Retina (tissue), 1 donor: ENCODE measurements around the gene PLEK.
A peak's percentile ranks its signal among the peaks of the same experiment; 100 is the strongest.
"Not testable (repeated sequence)": the region's sequence is repeated elsewhere in the genome, so short reads cannot be mapped to it uniquely, and the experiment has no call there.

Source experiments
- DNase-seq: peaks from one replicate; pipeline ENCODE4 v3.0.0-alpha.2; 2016

The PLEK gene

DNA sequence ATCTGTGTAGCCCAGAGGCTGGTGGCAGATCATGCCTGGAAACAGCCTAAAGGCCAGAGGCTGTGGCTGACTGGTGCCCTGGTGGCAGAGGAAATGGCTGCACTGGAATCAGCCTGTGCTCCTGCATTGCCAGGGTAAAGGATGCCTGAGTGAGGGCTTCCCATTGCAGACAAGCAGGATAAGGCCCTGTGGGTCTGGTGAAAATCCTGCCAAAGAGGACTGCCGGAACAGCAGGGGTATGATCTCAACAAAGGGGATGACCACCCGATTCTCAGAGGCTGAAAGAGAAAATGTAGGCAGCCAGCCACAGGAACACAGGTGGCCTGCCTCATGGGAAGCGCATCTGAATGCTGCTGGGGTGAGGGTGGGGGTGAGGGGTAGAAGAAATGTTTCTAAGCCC, 53.8 kb downstream of the PLEK start:
- DNase-seq = no peak

DNA sequence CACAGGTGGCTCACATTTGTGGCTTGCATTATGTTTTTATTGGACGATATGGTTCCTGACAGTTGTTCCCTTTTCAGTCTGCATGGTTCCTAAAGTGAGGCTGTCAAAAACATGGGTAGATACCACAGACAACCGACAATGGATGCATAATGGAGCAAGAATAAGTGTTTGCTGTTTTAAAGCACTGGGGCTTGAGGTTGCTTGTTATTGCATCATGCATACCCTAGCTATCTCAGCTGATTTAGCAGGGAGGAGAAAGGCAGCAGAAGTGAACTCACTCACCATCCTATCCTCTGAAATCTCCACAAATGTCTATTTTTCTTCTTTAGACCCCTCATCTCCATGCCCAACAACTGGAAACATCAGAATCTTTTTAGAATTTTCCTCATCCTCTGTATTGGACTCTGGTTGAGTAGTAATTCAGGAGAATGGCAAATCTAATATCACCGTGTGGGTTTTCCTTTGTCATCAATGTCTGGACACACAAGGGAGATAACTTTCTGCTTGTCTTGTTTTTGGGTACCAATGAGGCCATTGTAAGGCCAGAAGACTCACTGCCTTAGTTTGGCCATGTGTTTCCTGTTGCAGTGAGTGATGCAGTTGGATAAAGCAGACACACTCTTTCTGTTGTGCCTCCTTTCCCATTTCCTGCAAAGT, 55.3 kb downstream of the PLEK start:
- no peak for DNase-seq

DNA sequence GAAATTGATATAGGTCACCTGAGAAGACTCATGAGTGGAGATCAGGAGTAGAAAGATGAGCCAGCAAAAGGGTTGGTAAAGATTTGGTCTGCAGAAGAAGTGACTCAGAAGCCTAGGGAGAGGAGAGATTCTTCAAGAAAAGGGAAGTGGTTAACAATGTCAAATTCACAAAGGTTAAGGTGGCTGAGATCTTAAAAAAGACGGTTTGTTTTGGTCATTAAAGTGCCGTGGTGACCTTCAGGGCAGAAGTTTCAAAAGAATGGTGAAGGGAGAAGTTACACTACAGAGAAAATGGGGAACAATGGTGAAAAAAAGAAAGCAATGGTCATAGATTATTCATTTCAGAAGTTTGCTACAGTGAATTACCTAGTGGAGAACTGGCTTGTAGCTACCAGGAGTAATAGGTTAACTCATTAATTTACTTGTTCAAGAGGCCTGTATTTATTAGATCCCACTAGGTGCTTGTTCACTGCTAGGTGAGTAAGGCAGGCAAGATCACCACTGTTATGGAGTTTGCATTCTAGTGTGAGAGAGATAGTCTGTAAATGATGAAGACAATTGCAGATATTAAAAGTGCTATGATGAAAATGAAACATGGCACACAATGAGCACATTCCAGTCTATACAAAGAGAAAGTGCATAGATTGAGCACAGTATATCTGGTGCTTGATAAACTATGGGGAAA, 59.0 kb downstream of the PLEK start:
- DNase-seq = no peak

DNA sequence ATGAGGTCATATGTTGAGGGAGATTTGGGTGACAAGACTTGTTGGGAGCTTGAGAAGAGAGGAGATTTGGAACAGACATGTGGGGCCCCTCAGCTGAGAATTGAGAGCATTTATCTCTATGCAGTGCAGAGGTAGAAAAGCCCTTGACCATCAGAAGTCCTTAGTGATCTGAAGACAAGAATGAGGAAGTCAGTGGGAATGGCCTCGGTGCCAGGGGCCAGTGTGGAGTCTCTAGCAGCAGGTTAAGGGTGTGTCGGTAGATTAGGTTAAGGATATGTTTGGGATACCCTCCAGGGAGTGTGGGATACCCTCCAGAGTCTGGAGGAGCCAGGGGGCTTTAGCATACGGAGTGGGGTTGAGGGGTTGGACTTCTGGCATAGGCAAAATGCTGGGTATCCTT, 60.4 kb downstream of the PLEK start:
- DNase-seq = no peak

DNA sequence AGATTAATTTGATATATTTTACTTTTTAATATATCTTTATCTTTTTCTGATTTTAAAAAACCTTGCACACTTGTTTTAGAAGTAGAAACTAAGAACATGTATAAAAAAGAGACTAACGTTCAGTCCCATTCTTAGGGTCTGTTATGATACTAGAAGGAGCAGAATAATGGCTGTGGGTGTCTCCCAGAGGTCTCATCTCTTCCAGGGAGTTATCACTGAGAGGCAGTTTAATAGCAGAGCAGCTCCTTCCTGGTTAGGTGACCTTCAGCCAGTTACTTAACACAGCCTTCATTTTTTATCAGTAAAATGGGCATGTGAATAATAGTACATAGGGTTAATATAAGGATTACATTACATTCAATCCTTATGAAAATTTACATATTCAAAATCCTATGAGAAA, 61.4 kb downstream of the PLEK start:
- no peak for DNase-seq

DNA sequence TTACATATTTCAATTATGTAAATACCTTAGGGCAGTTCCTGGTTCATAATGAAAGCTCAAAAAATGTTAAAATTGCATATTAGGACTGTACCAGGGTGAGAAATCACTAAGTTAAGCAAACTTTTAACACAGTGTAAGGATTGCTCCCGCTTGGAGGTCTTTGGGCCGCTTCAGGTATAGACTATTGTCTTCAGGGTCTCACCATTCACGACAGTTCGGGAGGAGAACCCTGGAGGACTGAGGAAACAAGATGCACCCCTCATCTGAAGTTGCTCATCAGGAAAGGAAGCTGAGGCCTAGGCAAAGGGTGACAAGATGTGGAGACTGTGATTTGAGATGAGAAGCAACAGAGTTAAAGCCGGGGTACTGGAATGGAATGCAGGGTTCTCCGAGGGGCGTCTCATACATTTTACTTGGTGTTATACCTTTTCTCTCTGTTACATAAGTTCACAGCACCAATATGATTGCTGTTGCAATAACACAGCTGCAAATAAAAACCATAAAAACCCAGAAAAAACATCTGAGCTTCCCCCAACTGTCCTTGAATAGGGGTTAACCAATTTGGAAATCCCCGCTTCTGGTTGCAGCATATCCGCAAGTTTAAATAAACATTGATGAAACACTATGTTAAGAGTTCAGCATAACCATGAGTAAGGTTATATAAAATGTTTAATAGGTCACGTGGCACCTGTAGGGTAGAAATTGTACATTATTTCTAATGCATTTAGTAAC, 61.9 kb downstream of the PLEK start:
- DNase-seq = no peak

DNA sequence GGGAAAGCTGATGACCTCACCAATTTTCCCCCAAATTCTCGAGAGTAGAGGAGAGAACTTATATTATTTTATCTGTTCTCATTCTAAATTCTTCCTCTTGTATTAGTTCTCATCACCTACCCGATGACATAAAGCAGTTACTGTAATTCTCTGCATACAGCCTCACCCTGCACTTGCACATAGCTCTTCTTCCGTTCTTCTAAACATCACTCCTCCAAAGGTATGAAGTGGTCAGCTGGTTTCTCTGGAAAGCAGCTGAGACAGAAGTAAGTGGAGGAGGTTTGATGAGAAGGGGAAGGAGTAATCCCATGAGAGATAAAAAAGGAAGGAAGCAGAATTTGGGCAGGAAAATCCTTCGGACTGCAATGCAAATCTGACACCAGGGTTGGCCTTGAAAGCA, 63.0 kb downstream of the PLEK start:
- DNase-seq = no peak

DNA sequence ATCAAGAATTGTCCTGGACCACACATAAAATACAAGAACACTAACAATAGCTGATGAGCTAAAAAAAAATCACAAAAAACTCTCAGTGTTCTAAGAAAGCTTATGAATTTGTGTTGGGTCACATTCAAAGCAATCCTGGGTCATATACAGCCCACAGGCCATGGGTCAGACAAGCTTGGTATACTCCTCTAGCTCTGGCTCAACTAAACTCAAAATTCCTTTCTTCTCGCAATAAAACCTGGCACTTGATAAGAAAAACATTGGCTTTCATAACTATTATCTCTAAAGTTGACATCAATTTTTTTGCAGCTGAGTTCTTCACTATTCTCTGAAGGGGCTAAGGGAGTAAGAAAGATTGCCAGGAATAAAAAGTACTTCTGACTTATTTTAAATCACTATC, 63.7 kb downstream of the PLEK start:
- DNase-seq = no peak

DNA sequence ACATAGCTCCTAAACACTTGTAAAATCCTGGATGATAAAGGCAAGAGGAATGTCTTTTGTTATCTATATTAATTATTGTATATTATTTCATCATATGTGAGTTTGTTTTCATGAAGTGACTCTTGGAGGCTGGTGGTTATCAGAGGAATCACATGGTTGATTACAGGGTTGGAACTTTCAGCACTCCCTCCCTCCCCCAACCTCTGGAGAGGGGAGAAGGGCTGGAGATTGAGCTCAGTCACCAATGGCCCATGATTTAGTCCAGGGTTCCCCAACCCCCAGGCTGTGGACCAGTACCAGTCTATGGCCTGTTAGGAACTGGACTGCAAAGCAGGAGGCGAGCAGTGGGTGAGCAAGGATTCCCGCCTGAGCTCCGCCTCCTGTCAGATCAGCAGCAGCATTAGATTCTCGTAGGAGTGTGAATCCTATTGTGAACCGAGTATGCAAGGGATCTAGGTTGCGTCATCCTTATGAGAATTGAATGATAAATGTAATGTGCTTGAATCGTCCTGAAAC, 64.3 kb downstream of the PLEK start:
- no peak for DNase-seq

DNA sequence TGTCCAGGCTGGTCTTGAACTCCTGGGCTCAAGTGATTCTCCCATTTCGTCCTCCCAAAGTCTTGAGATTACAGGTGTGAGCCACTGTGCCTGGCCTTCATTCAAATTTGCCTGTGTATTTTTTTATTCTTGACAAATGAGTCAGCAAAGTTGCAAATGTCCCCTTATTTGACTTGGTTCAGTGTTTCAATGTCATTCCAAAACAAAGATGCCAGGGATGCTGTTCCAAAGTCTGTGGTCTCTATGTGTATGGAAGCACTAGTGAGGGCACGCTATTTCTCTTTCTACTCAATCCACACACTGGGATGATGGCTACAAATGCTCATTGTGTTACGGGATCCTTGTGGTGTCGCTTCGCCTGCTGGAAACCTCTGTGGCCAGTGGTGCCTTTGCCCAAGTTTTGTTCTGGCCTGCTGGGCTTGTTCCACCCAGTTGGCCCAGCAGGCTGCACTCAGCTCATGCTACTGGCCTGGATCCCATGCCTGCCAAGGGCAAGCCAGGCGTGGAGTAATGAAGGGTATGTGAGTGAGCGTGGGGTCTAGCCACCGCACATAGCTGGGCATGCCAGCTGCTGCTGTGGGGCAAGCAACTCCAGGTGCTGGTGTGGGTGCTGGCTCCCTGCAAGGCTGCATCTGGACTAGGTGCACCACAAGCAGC, 66.4 kb downstream of the PLEK start:
- DNase-seq = no peak

DNA sequence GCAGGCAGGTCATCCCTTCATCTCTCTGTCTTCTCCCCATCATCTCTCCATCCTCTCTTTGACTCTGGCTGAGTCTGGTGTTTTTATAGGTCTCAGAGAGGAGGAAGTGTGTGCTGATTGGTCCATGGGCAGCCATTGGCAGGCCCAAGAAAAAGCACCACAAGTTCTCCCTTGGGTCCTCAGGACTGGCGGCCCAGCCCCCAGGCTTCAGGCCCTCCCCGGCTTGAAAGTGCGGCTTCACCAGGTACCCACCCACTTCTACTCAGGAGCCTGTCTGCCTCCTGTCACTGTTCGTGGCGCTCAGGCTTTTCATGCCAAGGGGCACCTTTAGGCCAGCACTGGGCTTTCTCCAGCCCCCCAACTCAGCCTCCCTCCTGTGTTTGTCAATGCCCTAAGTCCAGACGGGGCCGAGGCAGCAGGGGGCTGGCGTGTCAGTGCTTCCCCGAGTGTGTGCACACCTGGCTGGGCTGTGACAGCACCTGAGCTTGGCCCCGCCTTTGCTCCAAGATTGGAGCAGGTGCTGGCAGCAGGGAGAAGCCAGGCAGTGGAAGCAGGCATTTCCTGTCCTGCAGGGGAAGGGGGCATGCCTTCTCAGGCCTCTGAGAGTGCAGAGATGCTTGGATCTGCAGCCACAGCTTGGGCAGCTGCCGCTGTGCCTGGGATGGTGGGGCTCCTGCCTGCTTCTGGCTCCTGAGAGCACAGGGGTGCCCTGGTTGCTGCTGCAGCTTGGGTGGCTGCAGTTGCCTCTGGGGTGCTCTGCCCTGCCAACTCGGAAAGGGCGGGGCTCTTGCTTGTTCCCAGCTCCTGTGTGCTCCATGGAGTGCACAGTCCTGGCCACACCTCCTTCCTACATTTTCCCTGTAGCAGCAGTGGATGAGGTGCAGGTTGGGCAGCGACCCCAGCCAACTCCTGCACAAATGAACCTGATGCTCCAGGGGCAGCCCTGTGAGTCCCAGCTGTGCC, 67.9 kb downstream of the PLEK start:
- DNase-seq = no peak

DNA sequence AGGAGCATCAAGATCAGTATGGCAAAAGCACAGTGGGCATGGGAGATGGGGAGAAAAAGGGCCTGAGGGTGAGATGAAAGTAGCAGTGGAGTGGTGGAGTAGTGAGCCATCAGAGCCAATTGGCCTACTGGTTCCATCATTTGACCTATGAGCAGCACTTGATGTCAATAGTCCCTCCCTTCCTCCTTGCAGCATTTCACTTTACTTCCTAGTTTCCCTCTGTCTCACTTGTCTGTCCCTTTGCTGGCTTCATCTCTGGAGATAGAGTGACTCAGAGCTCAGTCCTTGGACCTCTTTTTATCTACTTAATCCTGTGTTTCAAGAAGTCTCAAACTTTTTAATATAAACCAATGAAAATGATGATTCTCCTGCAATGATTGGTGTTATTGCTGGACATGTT, 69.9 kb downstream of the PLEK start:
- DNase-seq = no peak

DNA sequence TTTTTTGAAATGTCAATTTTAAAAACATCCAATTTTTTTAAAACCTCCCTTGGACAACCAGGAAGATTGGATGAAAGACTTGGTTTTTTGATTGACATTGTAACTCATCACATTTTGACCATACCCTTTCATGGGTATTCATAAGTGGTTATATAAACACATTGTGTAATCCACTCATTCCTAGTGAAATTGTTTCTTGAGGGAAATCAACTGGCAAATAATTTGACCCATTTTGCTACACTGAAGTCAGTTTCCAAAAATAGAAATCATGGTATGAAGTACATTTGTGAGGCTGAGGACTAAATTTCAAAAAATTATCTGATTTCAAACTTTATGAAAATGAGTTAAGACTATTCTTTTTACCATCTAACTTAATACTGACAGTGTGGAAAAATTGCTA, 70.5 kb downstream of the PLEK start:
- DNase-seq = no peak

DNA sequence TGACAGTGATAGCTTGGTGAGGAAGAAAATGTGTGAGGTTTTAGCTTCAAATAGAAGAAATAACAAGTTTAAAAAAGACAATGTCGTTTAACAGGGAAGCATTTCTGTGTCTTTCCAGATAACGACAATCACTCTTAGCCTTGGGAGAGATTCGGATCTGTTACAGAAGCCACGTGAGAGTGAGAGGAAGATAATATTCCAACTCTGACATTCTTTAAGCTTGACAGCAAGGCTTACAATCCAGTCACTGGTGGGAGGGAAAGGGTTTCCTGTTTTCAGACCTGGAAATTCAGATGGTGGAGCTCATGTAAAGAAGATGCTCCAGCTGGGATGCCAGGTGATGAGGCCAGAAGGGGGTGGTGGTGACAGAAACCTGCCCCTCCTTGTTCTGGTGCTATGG, 71.2 kb downstream of the PLEK start:
- DNase-seq = no peak

DNA sequence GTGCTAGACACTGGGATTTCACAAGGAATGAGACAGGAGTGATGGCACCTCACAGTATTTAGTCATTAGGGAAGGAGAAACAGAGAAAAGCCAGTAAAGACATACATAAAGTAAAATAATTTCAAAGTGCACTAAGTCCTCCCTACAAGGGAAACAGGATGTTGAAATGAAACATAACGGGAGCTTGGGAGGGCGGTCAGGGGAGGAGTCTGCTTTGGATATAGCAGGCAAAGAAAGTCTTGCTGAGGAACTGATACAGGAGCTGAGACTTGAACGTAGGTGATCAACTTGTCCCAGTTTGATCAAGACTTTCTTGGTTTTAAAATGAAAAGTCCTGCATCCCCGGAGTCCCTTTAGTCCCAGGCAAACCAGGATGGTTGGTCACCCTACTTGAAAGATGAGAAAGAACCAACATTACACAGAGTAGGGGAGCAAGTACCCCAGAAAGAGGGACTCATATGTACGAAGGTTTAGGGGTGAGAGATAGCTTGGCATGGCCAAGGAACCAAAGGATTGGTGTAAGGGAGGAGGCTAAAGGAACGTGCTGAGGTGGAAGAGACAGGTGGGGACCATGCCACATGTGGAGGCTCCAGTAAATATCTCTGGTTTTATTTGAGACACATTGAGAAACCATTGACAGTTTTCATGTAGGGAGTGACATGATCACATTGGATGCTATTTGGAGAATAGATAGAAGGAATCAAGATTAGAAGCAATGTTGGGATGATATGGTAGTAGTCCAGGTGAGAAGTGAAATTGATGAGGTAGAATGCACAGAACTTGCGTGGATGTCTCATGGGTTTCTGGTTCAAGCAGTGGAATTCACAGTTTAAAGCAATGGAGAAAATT, 73.6 kb downstream of the PLEK start:
- DNase-seq = no peak

DNA sequence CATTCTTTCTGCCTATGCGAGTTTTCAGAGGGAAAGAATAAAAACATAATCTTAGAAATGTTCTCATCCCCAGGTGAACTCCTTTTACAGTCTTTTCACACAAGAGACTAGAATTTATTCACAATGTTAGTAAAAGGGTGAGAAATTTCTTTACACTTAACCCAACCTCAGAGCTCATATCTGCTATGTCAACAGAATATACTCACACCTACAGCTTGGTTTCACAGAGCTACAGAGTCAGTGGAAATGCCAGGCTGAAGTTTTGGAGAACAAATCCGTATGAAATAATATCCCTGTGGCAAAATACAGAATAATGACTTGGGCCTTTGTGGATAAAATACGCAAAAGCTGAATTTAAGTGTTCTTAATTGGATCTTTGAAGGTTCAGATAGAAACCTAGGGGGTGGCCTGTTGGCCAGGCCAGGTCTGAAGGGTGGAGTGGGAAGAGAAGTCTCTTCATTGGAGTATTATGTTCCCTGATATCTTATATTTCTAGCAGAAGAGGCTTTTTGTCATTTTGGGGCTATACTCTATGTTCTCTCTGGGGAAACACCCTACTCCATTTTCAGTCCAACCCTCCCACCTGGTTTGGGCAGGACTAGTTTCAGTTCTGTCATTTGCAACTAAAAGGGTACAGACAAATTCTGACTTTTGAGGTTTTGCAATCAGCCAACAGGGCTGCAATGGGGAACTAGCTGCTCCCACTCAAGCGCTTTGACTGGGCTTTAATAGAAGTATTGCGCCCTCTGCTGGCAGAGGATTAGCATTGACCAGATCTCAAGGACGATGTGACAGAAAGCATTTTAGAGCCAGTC, 76.3 kb downstream of the PLEK start:
- peak; percentile 77 for DNase-seq

DNA sequence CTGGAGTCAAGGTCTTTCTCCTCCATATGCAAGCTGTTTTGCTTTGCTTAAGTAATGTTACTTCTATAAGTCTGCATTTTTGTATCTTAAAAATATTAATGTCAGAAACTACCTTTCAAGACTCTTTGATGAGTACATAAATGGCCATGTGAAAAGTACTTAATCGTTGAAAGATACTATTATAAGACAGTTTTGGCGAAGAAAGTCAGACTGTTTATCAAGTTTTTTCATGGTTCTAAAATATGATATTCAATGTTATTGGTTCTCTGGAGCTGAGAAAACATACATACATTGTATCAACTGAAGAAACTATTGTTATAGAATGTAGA, 76.9 kb downstream of the PLEK start:
- no peak for DNase-seq

DNA sequence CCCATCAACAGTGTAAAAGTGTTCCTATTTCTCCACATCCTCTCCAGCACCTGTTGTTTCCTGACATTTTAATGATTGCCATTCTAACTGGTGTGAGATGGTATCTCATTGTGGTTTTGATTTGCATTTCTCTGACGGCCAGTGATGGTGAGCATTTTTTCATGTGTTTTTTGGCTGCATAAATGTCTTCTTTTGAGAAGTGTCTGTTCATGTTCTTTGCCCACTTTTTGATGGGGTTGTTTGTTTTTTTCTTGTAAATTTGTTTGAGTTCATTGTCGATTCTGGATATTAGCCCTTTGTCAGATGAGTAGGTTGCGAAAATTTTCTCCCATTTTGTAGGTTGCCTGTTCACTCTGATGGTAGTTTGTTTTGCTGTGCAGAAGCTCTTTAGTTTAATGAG, 81.3 kb downstream of the PLEK start:
- not testable (repeated sequence) for DNase-seq
